ENCODE measurements around the gene GJD3. TPM values are rescaled to one million over a fixed set of nuclear protein-coding genes. Genes with fewer than 3 reads are reported as not detected.

The GJD3 gene
- total RNA-seq, 2 donors from 2014 or later, result 1.3 TPM; not detected in 1

DNA sequence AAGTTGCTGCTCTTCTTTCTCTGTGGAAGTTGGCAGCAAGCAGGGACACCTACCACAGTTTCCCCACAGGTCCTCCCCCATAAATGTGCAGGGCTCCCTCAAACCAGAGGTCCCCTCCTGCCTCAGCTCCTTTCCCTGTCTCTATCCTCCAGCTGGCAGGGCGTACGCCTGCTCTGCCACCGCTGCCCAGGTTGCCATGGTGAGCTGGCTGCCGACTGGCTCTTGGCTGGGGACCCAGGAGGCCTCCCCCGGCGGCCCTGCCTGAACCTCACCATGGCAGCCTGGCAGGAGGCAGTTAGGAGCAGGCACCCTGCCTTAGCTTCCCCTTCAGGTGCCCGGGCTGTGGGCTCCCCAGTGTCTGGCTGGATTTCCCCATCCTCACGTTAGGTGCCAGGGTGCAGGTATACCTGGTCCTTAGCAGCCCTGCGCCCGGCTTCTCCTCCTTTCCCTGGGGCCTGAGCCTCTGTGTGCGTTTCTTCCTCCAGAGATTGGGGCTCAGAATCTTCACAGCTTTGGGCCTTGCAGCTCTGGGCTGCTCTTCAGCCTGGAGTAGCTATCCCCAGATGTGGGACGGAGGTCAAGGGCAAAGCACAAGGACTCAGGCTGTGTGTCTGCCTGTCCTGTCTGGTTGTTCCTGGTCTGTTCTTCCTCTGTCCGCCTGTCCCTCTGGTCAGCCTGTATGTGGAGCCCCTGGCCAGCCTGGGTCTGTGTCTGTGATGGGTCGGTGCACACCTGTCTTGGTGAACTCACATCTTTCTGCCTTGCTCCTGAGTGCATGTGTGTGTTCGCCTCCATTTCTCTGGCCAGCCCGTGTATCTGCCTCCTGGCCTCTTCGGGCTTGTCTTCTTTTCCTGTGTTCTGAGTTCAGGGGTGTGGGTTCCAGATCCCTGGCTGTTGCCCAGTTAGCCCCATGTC, 15.7 kb downstream of the GJD3 start:
- intact Hi-C loops (cut with DNase I), result no loop called here
- no peaks in the 10 kb centered on the region for H3K9me3 ChIP-seq
- peaks cover 54% of the 10 kb centered on the region for H3K4me1 ChIP-seq
- peak; percentile 58 for ATAC-seq
- H3K36me3 ChIP-seq (replicated peaks in 1 of 2; ENCODE audit: insufficient read depth in 1 of 2, low read depth in 2 of 2), result peaks cover 0 to 10% of the 10 kb centered on the region in 2 donors
- no peak overlapping the region for H3K4me3 ChIP-seq
- no peaks in the 10 kb centered on the region for H3K27me3 ChIP-seq
- TF ChIP-seq, protein P1, sequence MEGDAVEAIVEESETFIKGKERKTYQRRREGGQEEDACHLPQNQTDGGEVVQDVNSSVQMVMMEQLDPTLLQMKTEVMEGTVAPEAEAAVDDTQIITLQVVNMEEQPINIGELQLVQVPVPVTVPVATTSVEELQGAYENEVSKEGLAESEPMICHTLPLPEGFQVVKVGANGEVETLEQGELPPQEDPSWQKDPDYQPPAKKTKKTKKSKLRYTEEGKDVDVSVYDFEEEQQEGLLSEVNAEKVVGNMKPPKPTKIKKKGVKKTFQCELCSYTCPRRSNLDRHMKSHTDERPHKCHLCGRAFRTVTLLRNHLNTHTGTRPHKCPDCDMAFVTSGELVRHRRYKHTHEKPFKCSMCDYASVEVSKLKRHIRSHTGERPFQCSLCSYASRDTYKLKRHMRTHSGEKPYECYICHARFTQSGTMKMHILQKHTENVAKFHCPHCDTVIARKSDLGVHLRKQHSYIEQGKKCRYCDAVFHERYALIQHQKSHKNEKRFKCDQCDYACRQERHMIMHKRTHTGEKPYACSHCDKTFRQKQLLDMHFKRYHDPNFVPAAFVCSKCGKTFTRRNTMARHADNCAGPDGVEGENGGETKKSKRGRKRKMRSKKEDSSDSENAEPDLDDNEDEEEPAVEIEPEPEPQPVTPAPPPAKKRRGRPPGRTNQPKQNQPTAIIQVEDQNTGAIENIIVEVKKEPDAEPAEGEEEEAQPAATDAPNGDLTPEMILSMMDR (IDR thresholded peaks at IDR 0.05), result peak in 1 of 7 experiments; percentile 13
- TF ChIP-seq POLR2A (IDR thresholded peaks at IDR 0.05), result no peak
- peak overlapping the region in 3 of 4 donors; percentile 5 to 51 (median 22) for H3K27ac ChIP-seq
- peak; percentile 72 to 86 (median 84) for DNase-seq
- 43 to 59% methylated on average over 10 to 17 of the region's 17 CpGs for WGBS, 2 donors

DNA sequence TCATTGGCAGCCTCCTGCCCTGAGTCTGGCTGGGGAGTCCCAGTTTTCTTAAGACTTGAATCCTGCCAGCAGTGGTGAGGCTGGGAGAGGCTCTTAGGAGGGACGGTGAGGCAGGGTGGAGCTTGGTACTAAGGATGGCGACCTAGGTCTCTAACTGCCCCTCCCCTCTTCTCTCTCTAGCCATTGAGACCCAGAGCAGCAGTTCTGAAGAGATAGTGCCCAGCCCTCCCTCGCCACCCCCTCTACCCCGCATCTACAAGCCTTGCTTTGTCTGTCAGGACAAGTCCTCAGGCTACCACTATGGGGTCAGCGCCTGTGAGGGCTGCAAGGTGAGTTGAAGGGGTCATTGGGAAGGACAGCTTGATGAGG, 16.4 kb downstream of the GJD3 start:
- H3K27me3 ChIP-seq, result no peaks in the 10 kb centered on the region
- DNase-seq (no peak), ATAC-seq (no peak)
- peaks cover 61% of the 10 kb centered on the region for H3K4me1 ChIP-seq
- 75 to 82% methylated on average over 4 to 5 of the region's 5 CpGs for WGBS, 2 donors
- H3K27ac ChIP-seq, result peak overlapping the region in 2 of 4 donors; percentile 22 to 51
- no peaks in the 10 kb centered on the region for H3K9me3 ChIP-seq
- H3K36me3 ChIP-seq (replicated peaks in 1 of 2; ENCODE audit: insufficient read depth in 1 of 2, low read depth in 2 of 2), result peaks cover 0 to 10% of the 10 kb centered on the region in 2 donors
- intact Hi-C loops (cut with DNase I), result no loop called here
- no peak overlapping the region for H3K4me3 ChIP-seq
- TF ChIP-seq, protein P1 (IDR thresholded peaks at IDR 0.05), result no peak
- no peak for TF ChIP-seq POLR2A (IDR thresholded peaks at IDR 0.05)

DNA sequence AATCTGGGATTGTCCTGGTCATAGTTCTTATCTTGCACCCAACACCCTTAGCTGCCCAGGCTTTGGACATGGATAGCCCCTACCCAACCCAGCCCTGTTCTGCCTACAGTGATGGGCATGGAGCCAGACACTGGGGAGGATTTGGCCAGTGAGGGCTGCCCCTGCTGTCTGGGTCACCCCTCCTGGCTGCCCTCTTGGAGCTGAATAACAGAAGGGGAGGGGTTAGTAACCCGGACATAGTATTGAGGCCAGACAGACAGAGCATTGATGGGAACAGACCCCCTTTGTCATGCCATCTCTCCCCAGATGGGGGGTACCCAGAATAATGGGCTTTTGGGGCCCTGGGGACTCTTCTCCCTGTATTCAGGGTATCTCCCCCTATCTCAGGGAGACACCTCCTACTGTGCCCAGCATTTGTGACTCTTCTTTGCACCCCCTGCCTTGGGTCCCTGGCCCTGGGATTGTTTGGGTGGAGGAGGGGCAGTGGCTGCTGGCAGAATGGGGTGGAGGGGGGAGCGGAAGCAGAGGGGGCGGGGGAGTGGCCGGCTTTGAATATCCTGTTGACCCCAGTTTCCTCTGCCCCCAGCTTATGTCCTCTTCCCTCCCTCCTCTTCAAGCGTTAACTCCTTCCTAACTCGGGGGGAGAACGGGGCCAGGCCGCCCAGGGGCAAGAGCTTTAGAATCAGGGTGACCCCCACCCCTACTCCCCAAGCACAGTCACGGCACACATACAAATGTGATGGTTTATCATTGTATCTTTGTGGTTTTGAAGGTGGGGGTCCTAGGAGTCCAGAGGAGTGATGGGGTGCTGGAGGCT, 17.0 kb downstream of the GJD3 start:
- no peak for TF ChIP-seq POLR2A (IDR thresholded peaks at IDR 0.05)
- TF ChIP-seq, protein P1 (IDR thresholded peaks at IDR 0.05), result no peak
- 46 to 65% methylated on average over 8 to 9 of the region's 9 CpGs for WGBS, 2 donors
- no peak for ATAC-seq
- peak overlapping the region in 2 of 4 donors; percentile 4 to 85 for H3K27ac ChIP-seq
- no peaks in the 10 kb centered on the region for H3K9me3 ChIP-seq
- H3K27me3 ChIP-seq, result no peaks in the 10 kb centered on the region
- no peak for DNase-seq
- intact Hi-C loops (cut with DNase I), result no loop called here
- H3K36me3 ChIP-seq (replicated peaks in 1 of 2; ENCODE audit: insufficient read depth in 1 of 2, low read depth in 2 of 2), result peaks cover 0 to 9% of the 10 kb centered on the region in 2 donors
- H3K4me3 ChIP-seq, result no peak overlapping the region
- peaks cover 67% of the 10 kb centered on the region for H3K4me1 ChIP-seq

DNA sequence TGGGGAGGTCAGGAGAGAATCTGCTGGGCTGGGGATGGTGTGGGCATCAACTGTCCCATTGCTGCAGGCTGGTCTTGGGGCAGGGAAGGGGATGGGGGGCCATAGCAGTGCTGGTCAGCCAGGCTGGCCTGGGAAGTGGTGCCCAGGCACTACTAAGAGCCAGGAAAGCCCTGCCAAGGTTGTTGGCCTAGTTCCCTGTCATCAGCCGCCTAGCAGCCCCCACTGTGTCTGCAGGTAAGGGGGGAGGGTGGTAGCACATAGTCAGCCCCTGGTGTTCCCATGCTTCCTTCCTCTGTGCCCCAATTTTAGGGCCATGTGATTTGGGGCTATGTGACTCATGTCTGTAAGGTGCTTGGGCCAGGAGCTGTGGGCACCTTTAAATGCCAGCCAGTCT, 17.8 kb downstream of the GJD3 start:
- no peak for TF ChIP-seq POLR2A (IDR thresholded peaks at IDR 0.05)
- TF ChIP-seq, protein P1 (IDR thresholded peaks at IDR 0.05), result no peak
- intact Hi-C loops (cut with DNase I), result no loop called here
- peaks cover 70% of the 10 kb centered on the region for H3K4me1 ChIP-seq
- no peaks in the 10 kb centered on the region for H3K9me3 ChIP-seq
- no peak overlapping the region for H3K4me3 ChIP-seq
- peaks cover 0 to 2% of the 10 kb centered on the region in 2 donors for H3K36me3 ChIP-seq (replicated peaks in 1 of 2; ENCODE audit: insufficient read depth in 1 of 2, low read depth in 2 of 2)
- ATAC-seq (no peak), DNase-seq (no peak)
- peak overlapping the region in 3 of 4 donors; percentile 76 to 89 (median 85) for H3K27ac ChIP-seq
- no peaks in the 10 kb centered on the region for H3K27me3 ChIP-seq
- 9% methylated on average over 1 of the region's 1 CpG; no CpG with 5 or more reads in 1 of the 2 donors for WGBS, 2 donors

Measured in body of pancreas (tissue), 4 donors.